Activated T-helper 1 cell treated with anti-CD3 and anti-CD28 coated beads, Interleukin-12 subunit alpha, Interleukin-12 subunit beta, Interleukin-2, Interleukin-4 antibody, amounts not matched to agents 30 ng/mL and 10 ng/mL and 1 ng/mL, durations not matched to agents 14 hours and 24 hours and 36 hours (primary cell): Measurements from ENCODE around the gene CYBB. TPM values are rescaled to one million over a fixed set of nuclear protein-coding genes. Genes with fewer than 3 reads are reported as not detected.

ENCODE experiments used
- DNase-seq: peaks from one replicate; pipeline ENCODE4 v3.0.0; 2021; ENCODE audit warnings: low spot score
- H3K27ac Mint-ChIP-seq: one replicate; pipeline ENCODE4 v1.8.0; 2021; ENCODE audit warnings: mild to moderate bottlenecking, mixed read lengths
- H3K27me3 Mint-ChIP-seq: one replicate; pipeline ENCODE4 v1.8.0; 2022; ENCODE audit warnings: mild to moderate bottlenecking, moderate library complexity, mixed read lengths; ENCODE audit not compliant: insufficient read depth
- H3K36me3 Mint-ChIP-seq: one replicate; pipeline ENCODE4 v1.8.0; 2021; ENCODE audit warnings: low read depth, mixed read lengths
- H3K4me1 Mint-ChIP-seq: one replicate; pipeline ENCODE4 v1.8.0; 2021; ENCODE audit warnings: low read depth, mixed read lengths
- H3K4me3 Mint-ChIP-seq: one replicate; pipeline ENCODE4 v1.8.0; 2021; ENCODE audit warnings: mild to moderate bottlenecking, moderate library complexity, mixed read lengths
- H3K9me3 Mint-ChIP-seq: one replicate; pipeline ENCODE4 v1.8.0; 2021; ENCODE audit warnings: mixed read lengths
- intact Hi-C: fragments of 100-400 bp; cut with micrococcal nuclease; formaldehyde crosslinking; loops from one replicate; pipeline ENCODE4 v1.15.1; 2024
- total RNA-seq: library from RNA; stranded (reverse); gene quantifications from 2 replicates; pipeline ENCODE4 v1.2.3, GENCODE V29; 2022

The CYBB gene
- total RNA-seq, 1 donor from 2014 or later = not detected

GRCh38 chrX:37854148-37854547 is 74.3 kb downstream of the CYBB start:
- H3K4me1 Mint-ChIP-seq = peaks cover 5% of the 10 kb centered on the region
- H3K9me3 Mint-ChIP-seq = no peaks in the 10 kb centered on the region
- H3K36me3 Mint-ChIP-seq = no peaks in the 10 kb centered on the region
- no peak overlapping the region for H3K27ac Mint-ChIP-seq
- peaks cover 4% of the 10 kb centered on the region for H3K27me3 Mint-ChIP-seq
- H3K4me3 Mint-ChIP-seq = no peak overlapping the region
- intact Hi-C loops = no loop called here
- DNase-seq = no peak

GRCh38 chrX:37854748-37855147 is 74.9 kb downstream of the CYBB start:
- intact Hi-C loops = no loop called here
- Mint-ChIP-seq H3K27me3 (peaks cover 4% of the 10 kb centered on the region), H3K4me1 (peaks cover 5% of the 10 kb centered on the region), H3K4me3 (no peak overlapping the region), H3K36me3 (no peaks in the 10 kb centered on the region), H3K27ac (no peak overlapping the region), H3K9me3 (no peaks in the 10 kb centered on the region)
- DNase-seq = no peak

GRCh38 chrX:37860721-37861120 is 80.9 kb downstream of the CYBB start:
- Mint-ChIP-seq H3K4me3 (no peak overlapping the region), H3K4me1 (no peaks in the 10 kb centered on the region)

GRCh38 chrX:37862851-37863250 is 83.0 kb downstream of the CYBB start:
- H3K36me3 Mint-ChIP-seq = no peaks in the 10 kb centered on the region
- intact Hi-C loops = no loop called here
- DNase-seq = no peak
- H3K27ac Mint-ChIP-seq = no peak overlapping the region
- H3K4me3 Mint-ChIP-seq = no peak overlapping the region
- H3K9me3 Mint-ChIP-seq = no peaks in the 10 kb centered on the region
- H3K27me3 Mint-ChIP-seq = peaks cover 11% of the 10 kb centered on the region
- H3K4me1 Mint-ChIP-seq = peaks cover 6% of the 10 kb centered on the region

More at GRCh38 chrX:37860721-37861120, 80.9 kb downstream of the CYBB start:
- Mint-ChIP-seq H3K9me3 (no peaks in the 10 kb centered on the region), H3K27me3 (peaks cover 11% of the 10 kb centered on the region), H3K27ac (no peak overlapping the region), H3K36me3 (no peaks in the 10 kb centered on the region)
- intact Hi-C loops = no loop called here
- no peak for DNase-seq

Other genes starting within 250 kb of the CYBB start
- gene LANCL3, start 208.4 kb upstream of the CYBB start, total RNA-seq = 0.29 and 0.49 TPM in 2 replicates
- 0.27 and 0.39 TPM in 2 replicates for gene XK, start 94.3 kb upstream of the CYBB start, total RNA-seq
- 15.3 and 16.7 TPM in 2 replicates for gene DYNLT3, start 67.5 kb downstream of the CYBB start, total RNA-seq
- not detected in 2 replicates for gene SYTL5, start 226.5 kb downstream of the CYBB start, total RNA-seq